Liver (tissue), 3 donors: ENCODE data around the gene NKAIN2.

Experiments
- JUND ChIP-seq, 2 donors: IDR thresholded peaks; 2 replicates each; pipeline ENCODE4 v1.6.1; 2016; ENCODE audit warnings: antibody characterized with exemption in 2 of 2
- RAD21 ChIP-seq, 2 donors: IDR thresholded peaks; 2 replicates each; pipeline ENCODE4 v1.6.1; 2016; ENCODE audit warnings: antibody characterized with exemption in 2 of 2, mild to moderate bottlenecking in 2 of 2
- TF ChIP-seq, protein P1 (sequence below): fragments of 150-350 bp; IDR thresholded peaks from 2 replicates; pipeline ENCODE4 v1.5.1; 2017; ENCODE audit warnings: improper control_type of control experiment, low read depth, low read length; ENCODE audit not compliant: missing input control
- TF ChIP-seq, protein P2 (sequence below): IDR thresholded peaks from 2 replicates; pipeline ENCODE4 v1.6.1; 2016; ENCODE audit warnings: antibody characterized with exemption, mild to moderate bottlenecking
- TF ChIP-seq, protein P3 (sequence below): IDR thresholded peaks from 2 replicates; pipeline ENCODE4 v1.6.1; 2016; ENCODE audit warnings: antibody characterized with exemption
- donor health status: healthy.
- donor health status: healthy.

DNA sequence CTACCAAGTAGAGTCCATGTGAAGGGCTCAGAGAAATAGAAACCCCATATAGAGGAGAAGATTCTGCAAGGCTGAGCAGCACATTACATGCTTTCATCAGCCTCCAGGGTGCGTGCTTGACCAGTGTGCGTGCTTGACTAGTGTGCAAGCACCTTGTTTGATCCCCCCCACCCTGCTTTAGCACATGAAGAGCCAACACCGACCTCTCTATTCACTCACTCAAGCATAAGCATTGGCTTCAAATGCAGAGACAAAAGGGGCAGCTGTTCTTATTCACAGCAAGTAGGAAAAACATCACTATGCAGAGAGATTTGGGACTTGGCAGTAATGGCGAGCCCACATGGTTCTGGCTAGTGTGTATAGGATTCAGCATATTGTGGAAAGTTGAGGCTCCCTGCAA is 879.8 kb downstream of the NKAIN2 start:
- TF ChIP-seq JUND (IDR thresholded peaks at IDR 0.05) (no peak), RAD21 (IDR thresholded peaks at IDR 0.05) (no peak)
- TF ChIP-seq, protein P1, sequence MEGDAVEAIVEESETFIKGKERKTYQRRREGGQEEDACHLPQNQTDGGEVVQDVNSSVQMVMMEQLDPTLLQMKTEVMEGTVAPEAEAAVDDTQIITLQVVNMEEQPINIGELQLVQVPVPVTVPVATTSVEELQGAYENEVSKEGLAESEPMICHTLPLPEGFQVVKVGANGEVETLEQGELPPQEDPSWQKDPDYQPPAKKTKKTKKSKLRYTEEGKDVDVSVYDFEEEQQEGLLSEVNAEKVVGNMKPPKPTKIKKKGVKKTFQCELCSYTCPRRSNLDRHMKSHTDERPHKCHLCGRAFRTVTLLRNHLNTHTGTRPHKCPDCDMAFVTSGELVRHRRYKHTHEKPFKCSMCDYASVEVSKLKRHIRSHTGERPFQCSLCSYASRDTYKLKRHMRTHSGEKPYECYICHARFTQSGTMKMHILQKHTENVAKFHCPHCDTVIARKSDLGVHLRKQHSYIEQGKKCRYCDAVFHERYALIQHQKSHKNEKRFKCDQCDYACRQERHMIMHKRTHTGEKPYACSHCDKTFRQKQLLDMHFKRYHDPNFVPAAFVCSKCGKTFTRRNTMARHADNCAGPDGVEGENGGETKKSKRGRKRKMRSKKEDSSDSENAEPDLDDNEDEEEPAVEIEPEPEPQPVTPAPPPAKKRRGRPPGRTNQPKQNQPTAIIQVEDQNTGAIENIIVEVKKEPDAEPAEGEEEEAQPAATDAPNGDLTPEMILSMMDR, result no peak
- TF ChIP-seq, protein P2, sequence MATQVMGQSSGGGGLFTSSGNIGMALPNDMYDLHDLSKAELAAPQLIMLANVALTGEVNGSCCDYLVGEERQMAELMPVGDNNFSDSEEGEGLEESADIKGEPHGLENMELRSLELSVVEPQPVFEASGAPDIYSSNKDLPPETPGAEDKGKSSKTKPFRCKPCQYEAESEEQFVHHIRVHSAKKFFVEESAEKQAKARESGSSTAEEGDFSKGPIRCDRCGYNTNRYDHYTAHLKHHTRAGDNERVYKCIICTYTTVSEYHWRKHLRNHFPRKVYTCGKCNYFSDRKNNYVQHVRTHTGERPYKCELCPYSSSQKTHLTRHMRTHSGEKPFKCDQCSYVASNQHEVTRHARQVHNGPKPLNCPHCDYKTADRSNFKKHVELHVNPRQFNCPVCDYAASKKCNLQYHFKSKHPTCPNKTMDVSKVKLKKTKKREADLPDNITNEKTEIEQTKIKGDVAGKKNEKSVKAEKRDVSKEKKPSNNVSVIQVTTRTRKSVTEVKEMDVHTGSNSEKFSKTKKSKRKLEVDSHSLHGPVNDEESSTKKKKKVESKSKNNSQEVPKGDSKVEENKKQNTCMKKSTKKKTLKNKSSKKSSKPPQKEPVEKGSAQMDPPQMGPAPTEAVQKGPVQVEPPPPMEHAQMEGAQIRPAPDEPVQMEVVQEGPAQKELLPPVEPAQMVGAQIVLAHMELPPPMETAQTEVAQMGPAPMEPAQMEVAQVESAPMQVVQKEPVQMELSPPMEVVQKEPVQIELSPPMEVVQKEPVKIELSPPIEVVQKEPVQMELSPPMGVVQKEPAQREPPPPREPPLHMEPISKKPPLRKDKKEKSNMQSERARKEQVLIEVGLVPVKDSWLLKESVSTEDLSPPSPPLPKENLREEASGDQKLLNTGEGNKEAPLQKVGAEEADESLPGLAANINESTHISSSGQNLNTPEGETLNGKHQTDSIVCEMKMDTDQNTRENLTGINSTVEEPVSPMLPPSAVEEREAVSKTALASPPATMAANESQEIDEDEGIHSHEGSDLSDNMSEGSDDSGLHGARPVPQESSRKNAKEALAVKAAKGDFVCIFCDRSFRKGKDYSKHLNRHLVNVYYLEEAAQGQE, result no peak
- TF ChIP-seq, protein P3, sequence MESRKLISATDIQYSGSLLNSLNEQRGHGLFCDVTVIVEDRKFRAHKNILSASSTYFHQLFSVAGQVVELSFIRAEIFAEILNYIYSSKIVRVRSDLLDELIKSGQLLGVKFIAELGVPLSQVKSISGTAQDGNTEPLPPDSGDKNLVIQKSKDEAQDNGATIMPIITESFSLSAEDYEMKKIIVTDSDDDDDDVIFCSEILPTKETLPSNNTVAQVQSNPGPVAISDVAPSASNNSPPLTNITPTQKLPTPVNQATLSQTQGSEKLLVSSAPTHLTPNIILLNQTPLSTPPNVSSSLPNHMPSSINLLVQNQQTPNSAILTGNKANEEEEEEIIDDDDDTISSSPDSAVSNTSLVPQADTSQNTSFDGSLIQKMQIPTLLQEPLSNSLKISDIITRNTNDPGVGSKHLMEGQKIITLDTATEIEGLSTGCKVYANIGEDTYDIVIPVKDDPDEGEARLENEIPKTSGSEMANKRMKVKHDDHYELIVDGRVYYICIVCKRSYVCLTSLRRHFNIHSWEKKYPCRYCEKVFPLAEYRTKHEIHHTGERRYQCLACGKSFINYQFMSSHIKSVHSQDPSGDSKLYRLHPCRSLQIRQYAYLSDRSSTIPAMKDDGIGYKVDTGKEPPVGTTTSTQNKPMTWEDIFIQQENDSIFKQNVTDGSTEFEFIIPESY, result no peak
